Measurements from ENCODE around the gene NDUFAB1.

GRCh38 chr16:23624092-23624491, 28.0 kb upstream of the NDUFAB1 start:
- TF ChIP-seq, protein P1, sequence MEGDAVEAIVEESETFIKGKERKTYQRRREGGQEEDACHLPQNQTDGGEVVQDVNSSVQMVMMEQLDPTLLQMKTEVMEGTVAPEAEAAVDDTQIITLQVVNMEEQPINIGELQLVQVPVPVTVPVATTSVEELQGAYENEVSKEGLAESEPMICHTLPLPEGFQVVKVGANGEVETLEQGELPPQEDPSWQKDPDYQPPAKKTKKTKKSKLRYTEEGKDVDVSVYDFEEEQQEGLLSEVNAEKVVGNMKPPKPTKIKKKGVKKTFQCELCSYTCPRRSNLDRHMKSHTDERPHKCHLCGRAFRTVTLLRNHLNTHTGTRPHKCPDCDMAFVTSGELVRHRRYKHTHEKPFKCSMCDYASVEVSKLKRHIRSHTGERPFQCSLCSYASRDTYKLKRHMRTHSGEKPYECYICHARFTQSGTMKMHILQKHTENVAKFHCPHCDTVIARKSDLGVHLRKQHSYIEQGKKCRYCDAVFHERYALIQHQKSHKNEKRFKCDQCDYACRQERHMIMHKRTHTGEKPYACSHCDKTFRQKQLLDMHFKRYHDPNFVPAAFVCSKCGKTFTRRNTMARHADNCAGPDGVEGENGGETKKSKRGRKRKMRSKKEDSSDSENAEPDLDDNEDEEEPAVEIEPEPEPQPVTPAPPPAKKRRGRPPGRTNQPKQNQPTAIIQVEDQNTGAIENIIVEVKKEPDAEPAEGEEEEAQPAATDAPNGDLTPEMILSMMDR (IDR thresholded peaks at IDR 0.05), result no peak
- no peak for TF ChIP-seq POLR2AphosphoS5 (IDR thresholded peaks at IDR 0.05)
